AG09319 (cell line): ENCODE data around the gene ATXN1.
A peak's percentile ranks its signal among the peaks of the same experiment; 100 is the strongest.

Experiments
- DNase-seq: peaks from one replicate; pipeline ENCODE4 v3.0.0-alpha.2; 2010; ENCODE audit warnings: low read depth; ENCODE audit errors: extremely low read depth
- TF ChIP-seq, protein P1 (sequence below): IDR thresholded peaks from 2 replicates; pipeline ENCODE4 v1.5.1; 2011; ENCODE audit warnings: low read depth, mild to moderate bottlenecking, inconsistent platforms, low read length, moderate library complexity

ATXN1 gene

DNA sequence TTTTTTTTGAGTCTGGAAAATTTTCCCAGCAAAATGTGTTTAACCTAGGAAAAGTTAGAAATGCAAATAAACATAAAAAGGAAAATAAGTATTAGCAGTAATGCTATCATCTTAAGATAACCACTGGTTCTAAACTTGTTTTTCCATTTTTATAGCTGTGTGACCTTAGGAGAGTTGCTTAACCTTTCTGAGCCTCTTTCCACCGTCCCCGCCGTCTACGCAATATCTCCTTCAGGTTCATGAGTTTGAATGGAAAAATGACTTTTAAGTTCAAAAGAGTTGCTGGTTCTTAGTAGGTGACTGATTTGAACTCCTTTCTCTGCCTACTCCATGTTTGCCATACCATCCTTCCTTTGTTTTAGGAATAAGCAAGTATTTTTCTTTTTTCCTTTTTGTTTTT is 478.9 kb downstream of the ATXN1 start:
- TF ChIP-seq, protein P1, sequence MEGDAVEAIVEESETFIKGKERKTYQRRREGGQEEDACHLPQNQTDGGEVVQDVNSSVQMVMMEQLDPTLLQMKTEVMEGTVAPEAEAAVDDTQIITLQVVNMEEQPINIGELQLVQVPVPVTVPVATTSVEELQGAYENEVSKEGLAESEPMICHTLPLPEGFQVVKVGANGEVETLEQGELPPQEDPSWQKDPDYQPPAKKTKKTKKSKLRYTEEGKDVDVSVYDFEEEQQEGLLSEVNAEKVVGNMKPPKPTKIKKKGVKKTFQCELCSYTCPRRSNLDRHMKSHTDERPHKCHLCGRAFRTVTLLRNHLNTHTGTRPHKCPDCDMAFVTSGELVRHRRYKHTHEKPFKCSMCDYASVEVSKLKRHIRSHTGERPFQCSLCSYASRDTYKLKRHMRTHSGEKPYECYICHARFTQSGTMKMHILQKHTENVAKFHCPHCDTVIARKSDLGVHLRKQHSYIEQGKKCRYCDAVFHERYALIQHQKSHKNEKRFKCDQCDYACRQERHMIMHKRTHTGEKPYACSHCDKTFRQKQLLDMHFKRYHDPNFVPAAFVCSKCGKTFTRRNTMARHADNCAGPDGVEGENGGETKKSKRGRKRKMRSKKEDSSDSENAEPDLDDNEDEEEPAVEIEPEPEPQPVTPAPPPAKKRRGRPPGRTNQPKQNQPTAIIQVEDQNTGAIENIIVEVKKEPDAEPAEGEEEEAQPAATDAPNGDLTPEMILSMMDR, result no peak

DNA sequence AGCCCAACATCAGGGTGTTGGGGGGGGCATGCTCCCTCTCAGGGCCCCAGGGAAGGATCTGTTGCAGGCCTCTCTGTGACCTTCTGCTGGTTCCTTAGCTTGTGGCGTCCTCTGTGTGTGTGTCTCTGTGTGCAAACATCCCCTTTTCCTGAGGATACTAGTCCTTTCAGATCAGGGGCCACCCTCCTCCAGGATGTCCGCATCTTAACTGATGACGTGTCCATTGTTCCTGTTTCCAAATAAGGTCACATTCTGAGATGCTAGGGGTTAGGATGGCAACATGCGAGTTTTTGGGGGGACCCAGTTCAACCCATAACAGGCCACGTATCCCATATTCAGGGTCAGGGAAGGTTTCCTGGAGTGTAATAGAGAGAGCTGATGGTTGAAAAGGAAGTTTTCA is 482.0 kb downstream of the ATXN1 start:
- TF ChIP-seq, protein P1, result no peak
- DNase-seq, result no peak

More for the DNA sequence above, 478.9 kb downstream of the ATXN1 start:
- DNase-seq, result no peak

DNA sequence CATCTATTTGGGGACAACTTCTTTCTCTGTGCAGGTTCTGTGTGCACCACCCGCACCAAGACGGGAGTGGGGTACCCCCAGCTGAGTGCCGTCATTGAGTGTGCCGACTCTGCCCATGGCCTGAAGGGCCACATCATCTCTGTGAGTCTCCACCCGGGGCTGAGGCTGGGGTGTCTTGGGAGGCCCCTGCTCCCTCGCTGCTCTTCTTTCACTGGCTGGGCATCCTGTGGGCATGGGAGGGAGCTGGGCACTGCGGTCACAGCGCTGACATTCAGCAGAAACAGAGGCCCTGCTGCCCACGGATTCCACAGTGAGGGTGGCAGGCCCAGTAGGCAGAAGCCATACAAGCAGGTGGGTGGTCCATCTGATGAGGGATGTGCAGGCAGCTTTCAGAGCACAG is 482.5 kb downstream of the ATXN1 start:
- TF ChIP-seq, protein P1, result no peak
- DNase-seq, result no peak

DNA sequence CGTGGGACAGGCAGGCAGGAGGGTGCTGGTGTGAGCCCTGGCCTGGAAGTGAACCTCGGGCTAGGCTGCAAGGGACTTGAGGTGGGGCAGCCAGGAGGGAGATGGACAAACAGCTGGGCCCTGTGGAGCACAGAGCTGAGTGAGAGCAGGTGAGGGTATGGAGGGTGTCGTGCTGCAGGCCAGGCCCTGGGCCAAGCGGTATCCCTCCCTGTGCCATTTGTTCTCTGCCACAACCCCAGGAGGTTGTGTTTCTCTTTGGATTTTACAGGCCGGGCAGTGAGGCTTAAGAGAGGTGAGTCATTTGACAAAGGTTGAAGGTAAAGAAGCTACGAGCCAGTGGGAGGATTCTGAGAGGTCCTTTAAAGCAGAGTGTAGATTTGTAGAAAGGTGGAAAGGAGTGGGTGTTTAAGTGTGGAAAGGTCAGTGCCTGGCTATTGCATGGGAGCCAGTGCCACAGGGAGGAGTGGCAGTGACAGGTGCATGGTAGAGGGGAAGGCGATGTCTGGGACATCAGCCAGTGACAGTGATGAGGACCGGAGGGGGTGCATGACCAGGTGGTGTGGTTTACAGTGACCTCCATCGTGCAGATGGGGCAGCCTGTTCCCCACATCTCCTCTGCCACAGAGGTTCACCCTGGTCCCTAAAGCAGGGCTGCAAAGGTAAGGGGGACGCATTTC is 483.1 kb downstream of the ATXN1 start:
- TF ChIP-seq, protein P1, result no peak
- DNase-seq, result no peak

DNA sequence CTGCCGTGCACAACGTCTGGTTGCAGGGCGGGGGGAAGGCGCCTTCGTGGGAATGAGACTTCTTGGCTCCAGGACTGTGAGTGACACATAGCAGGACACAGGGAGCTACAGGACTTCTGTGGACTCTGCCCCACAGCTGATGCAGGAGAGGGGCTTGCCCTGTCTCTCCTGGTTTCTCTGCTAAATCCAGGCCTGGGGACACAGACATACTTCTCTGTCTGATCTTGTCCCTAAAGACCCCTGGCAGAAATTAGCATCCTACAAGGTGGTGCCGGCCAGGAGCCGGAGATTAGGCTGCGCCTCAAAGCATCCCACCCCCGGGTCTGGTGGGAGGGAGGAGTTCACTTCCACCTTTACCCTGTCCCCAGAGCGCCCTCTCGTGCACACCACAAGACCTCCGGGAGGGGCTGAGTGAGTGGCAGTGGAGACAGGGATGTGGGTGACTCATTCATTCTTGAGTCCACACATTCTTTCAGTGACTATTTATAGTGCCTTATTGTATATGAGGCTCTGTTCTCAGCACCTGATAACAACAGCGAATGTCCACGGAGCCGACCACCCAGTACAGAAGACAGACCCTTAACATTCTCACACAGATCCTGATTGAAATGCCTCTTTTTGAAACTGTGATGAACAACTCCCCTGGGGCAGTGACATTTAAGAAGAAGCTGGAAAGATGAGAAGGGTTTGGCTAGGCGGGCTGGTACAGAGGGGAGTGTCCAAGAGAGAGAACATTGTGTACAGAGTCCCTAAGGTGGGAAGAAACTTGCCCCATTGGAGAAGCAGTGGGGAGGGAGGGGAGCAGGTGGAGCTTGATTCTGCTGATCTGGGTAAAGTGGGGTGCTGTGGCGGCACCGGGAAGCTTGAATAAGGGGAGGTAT is 483.9 kb downstream of the ATXN1 start:
- DNase-seq, result peak; percentile 42

DNA sequence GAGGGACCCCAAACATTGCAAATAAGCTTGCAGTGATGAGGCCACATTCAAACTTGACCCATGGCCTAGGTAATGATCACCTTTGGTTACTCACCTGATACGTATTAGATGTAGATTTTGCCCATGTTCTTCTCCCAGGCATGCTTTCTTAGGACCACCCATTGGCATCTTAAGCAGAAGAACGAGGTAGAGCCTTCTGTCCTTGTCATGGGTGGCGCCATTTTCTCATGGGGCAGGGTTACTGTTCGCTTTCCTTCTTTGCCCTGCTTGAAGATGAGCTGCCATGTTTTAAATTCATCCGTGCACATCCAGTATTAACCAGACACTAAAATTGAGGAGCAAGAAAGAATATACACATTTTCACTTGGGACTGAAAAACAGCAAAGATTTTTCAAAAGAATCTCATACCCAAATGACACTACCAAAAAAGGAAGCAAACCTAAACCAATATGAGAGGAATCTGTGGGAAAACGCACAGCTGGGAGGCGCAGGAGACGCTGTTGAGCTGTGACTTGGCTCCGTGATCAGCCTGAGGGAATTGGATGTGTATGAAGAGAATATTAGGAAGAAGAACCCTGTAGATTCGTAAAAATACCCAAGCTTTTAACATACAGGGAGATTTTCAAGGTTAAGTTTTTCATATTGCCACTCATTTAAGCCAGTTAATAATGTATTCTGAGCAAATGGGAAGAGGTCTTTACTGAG is 486.2 kb downstream of the ATXN1 start:
- TF ChIP-seq, protein P1, result no peak
- DNase-seq, result no peak

More for the DNA sequence above, 483.9 kb downstream of the ATXN1 start:
- TF ChIP-seq, protein P1, result peak; percentile 58
